ENCODE results near the gene SLC45A1. TPM values are rescaled to one million over a fixed set of nuclear protein-coding genes. Genes with fewer than 3 reads are reported as not detected.

SLC45A1 gene
- total RNA-seq, 2 experiments from 2014 or later = 0.52 to 0.74 TPM

GRCh38 chr1:8313231-8313630 is 4.7 kb upstream of the SLC45A1 start:
- no peaks in the 10 kb centered on the region for H3K36me3 Mint-ChIP-seq (ENCODE audit: low read depth)
- intact Hi-C loops (cut with micrococcal nuclease) = no loop called here
- H3K4me1 Mint-ChIP-seq (ENCODE audit: low read depth) = peaks cover 5% of the 10 kb centered on the region
- DNase-seq = no peak
- H3K4me3 Mint-ChIP-seq = no peak overlapping the region
- CTCF ChIA-PET = interaction anchor here (5.5 kb wide), 1 partner anchor 298 kb away, joined by 54 read pairs; no protein-coding TSS in a partner anchor
- H3K27ac Mint-ChIP-seq = no peak overlapping the region
- no peaks in the 10 kb centered on the region for H3K9me3 Mint-ChIP-seq
- H3K27me3 Mint-ChIP-seq (ENCODE audit: low read depth) = peaks cover 15% of the 10 kb centered on the region

- peaks cover 9% of the 10 kb centered on the region for H3K4me1 Mint-ChIP-seq (ENCODE audit: low read depth)
- intact Hi-C loops (cut with micrococcal nuclease) = loop anchor here (1.0 kb wide), 2 partner anchors 283 to 299 kb away; no protein-coding TSS in a partner anchor
- CTCF ChIA-PET = interaction anchor here (0.8 to 5.5 kb wide), 10 partner anchors 32 to 332 kb away, joined by 3 to 54 read pairs (median 5); no protein-coding TSS in a partner anchor
- H3K36me3 Mint-ChIP-seq (ENCODE audit: low read depth) = no peaks in the 10 kb centered on the region
- H3K27ac Mint-ChIP-seq = no peak overlapping the region
- peak; percentile 70 for DNase-seq
- no peak overlapping the region for H3K4me3 Mint-ChIP-seq
- H3K9me3 Mint-ChIP-seq = no peaks in the 10 kb centered on the region
- H3K27me3 Mint-ChIP-seq (ENCODE audit: low read depth) = peaks cover 15% of the 10 kb centered on the region
These were observed 3.3 kb upstream of the SLC45A1 start for GRCh38 chr1:8314346-8315280.

DNA sequence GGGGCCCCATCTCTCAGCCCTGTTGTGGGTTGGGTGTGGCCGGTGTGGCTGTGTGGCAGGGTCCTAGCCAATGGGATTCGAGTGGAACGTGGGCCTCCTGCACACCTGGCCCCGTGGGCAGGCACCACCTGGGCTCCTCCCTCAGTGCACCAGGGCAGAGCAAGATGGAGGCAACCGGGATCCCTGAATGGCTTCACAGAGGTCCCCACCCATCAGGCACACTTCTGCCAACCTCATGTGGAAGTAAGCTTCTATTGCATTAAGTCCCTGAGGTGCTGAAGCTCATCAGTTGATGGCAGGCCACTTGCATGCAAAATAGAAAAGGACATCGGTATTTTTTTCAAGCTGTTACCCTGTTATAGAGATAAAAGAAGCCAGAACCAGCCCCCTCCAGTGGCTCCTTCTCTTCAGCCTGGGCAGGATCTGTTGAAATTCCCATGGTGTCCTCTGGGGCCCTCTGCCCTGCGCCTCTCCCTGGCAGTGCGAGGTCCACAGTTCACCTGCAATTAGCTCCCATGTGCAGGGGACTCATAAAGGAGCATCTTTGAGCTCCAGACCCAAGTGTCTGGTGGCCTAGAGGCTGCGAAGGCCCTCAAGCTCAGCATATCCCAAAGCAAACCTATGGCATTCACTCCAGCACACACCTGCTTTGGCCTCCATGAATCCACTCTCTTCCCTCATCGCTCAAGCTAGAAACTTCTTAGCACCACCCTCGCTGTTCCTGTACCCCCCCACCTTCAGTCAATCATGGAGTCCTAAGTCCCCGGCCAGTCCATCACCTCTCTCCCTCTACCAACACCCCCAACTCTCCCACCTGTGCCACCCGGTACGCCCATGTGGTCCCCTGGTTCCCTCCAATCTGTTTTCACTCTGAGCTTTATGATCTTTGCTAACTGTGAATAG is 2.1 kb upstream of the SLC45A1 start:
- intact Hi-C loops (cut with micrococcal nuclease) = no loop called here
- Mint-ChIP-seq H3K27me3 (ENCODE audit: low read depth) (peaks cover 15% of the 10 kb centered on the region), H3K4me1 (ENCODE audit: low read depth) (peaks cover 9% of the 10 kb centered on the region), H3K4me3 (no peak overlapping the region), H3K36me3 (ENCODE audit: low read depth) (no peaks in the 10 kb centered on the region), H3K9me3 (no peaks in the 10 kb centered on the region), H3K27ac (no peak overlapping the region)
- CTCF ChIA-PET = interaction anchor here (0.6 to 5.5 kb wide), 7 partner anchors 33 to 305 kb away, joined by 3 to 54 read pairs (median 11); no protein-coding TSS in a partner anchor
- no peak for DNase-seq

DNA sequence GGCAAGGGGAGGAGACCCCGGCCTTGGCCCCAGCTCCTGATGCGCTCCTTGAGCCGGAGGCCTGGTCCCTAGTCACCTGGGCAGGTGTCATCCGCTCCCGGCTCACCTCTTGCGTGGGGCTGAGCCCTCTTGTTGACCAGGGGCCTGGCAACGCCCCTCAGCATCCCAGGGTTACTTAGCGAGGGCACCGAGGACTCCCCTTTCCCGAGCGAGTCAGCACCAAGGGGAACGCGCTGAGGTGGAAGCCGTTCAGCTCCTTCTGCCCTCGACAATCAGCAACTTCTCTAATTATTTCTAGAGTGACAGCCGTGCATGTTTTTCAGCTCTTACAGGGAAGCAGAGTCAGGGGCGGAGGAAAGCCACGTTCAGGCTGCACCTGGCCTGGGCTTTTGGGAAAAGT is 522 bp downstream of the SLC45A1 start:
- H3K4me1 Mint-ChIP-seq (ENCODE audit: low read depth) = peaks cover 9% of the 10 kb centered on the region
- intact Hi-C loops (cut with micrococcal nuclease) = loop anchor here (1.0 kb wide), 1 partner anchor 292 kb away; the partner anchor contains the start of gene ERRFI1
- CTCF ChIA-PET = interaction anchor here (0.6 to 1.9 kb wide), 4 partner anchors 11 to 303 kb away, joined by 3 to 7 read pairs (median 4); no protein-coding TSS in a partner anchor
- DNase-seq = peak; percentile 17
- H3K36me3 Mint-ChIP-seq (ENCODE audit: low read depth) = no peaks in the 10 kb centered on the region
- peak overlapping the region; percentile 61 for H3K4me3 Mint-ChIP-seq
- no peaks in the 10 kb centered on the region for H3K9me3 Mint-ChIP-seq
- peaks cover 15% of the 10 kb centered on the region for H3K27me3 Mint-ChIP-seq (ENCODE audit: low read depth)
- H3K27ac Mint-ChIP-seq = no peak overlapping the region

DNA sequence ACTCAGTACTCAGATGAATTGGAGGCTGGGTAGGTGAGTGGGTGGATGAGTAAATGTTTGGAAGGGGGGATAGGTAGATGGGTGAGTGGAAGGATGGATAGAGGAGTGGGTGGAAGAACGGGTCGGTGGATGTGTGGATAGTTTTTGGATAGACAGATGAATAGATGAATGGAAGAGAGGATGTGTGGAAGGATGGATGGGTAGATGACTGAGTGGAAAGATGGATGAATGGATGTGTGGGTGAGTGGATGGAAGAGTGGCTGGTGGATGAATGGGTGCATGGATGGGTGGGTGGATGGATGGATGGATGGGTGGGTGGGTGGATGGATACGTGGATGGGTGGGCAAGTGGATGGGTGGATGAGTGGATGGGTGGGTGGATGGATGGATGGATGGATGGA is 3.7 kb downstream of the SLC45A1 start:
- DNase-seq = no peak
- Mint-ChIP-seq H3K27ac (no peak overlapping the region), H3K9me3 (no peaks in the 10 kb centered on the region), H3K27me3 (ENCODE audit: low read depth) (no peaks in the 10 kb centered on the region), H3K4me3 (no peak overlapping the region), H3K36me3 (ENCODE audit: low read depth) (no peaks in the 10 kb centered on the region), H3K4me1 (ENCODE audit: low read depth) (peaks cover 6% of the 10 kb centered on the region)
- CTCF ChIA-PET = no interaction called here
- intact Hi-C loops (cut with micrococcal nuclease) = no loop called here

- H3K27ac Mint-ChIP-seq = no peak overlapping the region
- H3K9me3 Mint-ChIP-seq = no peaks in the 10 kb centered on the region
- H3K36me3 Mint-ChIP-seq (ENCODE audit: low read depth) = no peaks in the 10 kb centered on the region
- DNase-seq = no peak
- CTCF ChIA-PET = no interaction called here
- intact Hi-C loops (cut with micrococcal nuclease) = no loop called here
- no peaks in the 10 kb centered on the region for H3K27me3 Mint-ChIP-seq (ENCODE audit: low read depth)
- H3K4me3 Mint-ChIP-seq = no peak overlapping the region
- H3K4me1 Mint-ChIP-seq (ENCODE audit: low read depth) = peaks cover 2% of the 10 kb centered on the region
These were observed 5.8 kb downstream of the SLC45A1 start for GRCh38 chr1:8323706-8324105.

- Mint-ChIP-seq H3K27me3 (ENCODE audit: low read depth) (no peaks in the 10 kb centered on the region), H3K27ac (no peak overlapping the region), H3K4me1 (ENCODE audit: low read depth) (no peaks in the 10 kb centered on the region), H3K36me3 (ENCODE audit: low read depth) (no peaks in the 10 kb centered on the region), H3K9me3 (no peaks in the 10 kb centered on the region), H3K4me3 (no peak overlapping the region)
- intact Hi-C loops (cut with micrococcal nuclease) = no loop called here
- no peak for DNase-seq
- CTCF ChIA-PET = interaction anchor here (1.2 kb wide), 1 partner anchor 309 kb away, joined by 3 read pairs; no protein-coding TSS in a partner anchor
These were observed 6.4 kb downstream of the SLC45A1 start for GRCh38 chr1:8324176-8324810.

GRCh38 chr1:8325771-8326170 is 7.9 kb downstream of the SLC45A1 start:
- H3K4me1 Mint-ChIP-seq (ENCODE audit: low read depth) = no peaks in the 10 kb centered on the region
- H3K9me3 Mint-ChIP-seq = no peaks in the 10 kb centered on the region
- no peak overlapping the region for H3K4me3 Mint-ChIP-seq
- intact Hi-C loops (cut with micrococcal nuclease) = no loop called here
- no peak overlapping the region for H3K27ac Mint-ChIP-seq
- no peak for DNase-seq
- no peaks in the 10 kb centered on the region for H3K36me3 Mint-ChIP-seq (ENCODE audit: low read depth)
- no peaks in the 10 kb centered on the region for H3K27me3 Mint-ChIP-seq (ENCODE audit: low read depth)
- CTCF ChIA-PET = no interaction called here

DNA sequence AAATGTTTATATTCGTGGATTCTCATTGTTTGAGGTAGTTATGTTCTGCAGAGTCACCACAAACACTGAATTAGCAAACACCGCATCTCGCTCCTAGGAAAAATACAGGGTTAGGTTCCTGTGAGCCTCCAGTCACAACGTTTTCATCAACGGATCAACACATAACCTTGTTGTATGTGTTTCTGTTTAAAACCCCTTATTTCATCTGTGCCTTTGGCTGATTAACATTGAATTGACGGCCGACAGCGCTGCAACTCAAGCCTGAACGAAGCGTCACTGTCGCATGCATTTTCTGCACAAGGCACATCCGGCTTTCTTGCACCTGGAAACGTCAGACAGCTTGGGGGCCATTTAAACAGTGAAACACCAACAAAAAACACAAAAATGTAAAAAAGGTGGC is 8.4 kb downstream of the SLC45A1 start:
- Mint-ChIP-seq H3K4me1 (ENCODE audit: low read depth) (no peaks in the 10 kb centered on the region), H3K27me3 (ENCODE audit: low read depth) (no peaks in the 10 kb centered on the region), H3K4me3 (no peak overlapping the region), H3K36me3 (ENCODE audit: low read depth) (no peaks in the 10 kb centered on the region), H3K9me3 (no peaks in the 10 kb centered on the region), H3K27ac (no peak overlapping the region)
- DNase-seq = no peak
- intact Hi-C loops (cut with micrococcal nuclease) = no loop called here
- CTCF ChIA-PET = no interaction called here

DNA sequence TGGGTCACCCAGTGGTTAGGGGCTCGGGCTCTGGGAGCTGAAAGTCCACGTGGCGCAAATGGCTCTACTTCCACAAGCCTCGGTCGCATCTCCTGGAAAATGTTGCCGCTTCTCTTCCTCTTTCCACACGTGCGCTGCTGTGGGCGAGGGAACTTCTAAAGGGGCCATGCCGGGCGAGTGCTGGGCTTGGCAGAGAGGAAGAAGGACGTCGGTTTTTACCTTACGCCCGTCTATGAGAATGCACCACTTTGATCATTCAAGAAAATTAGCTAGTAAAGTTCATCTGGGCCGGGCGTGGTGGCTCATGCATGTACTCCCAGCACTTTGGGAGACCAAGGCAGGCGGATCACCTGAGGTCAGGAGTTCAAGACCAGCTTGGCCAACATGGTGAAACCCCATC is 10.4 kb downstream of the SLC45A1 start:
- no peak for DNase-seq
- H3K27ac Mint-ChIP-seq = no peak overlapping the region
- CTCF ChIA-PET = interaction anchor here (1.0 kb wide), 1 partner anchor 313 kb away, joined by 3 read pairs; no protein-coding TSS in a partner anchor
- no peaks in the 10 kb centered on the region for H3K9me3 Mint-ChIP-seq
- intact Hi-C loops (cut with micrococcal nuclease) = no loop called here
- no peaks in the 10 kb centered on the region for H3K4me1 Mint-ChIP-seq (ENCODE audit: low read depth)
- H3K4me3 Mint-ChIP-seq = no peak overlapping the region
- no peaks in the 10 kb centered on the region for H3K36me3 Mint-ChIP-seq (ENCODE audit: low read depth)
- no peaks in the 10 kb centered on the region for H3K27me3 Mint-ChIP-seq (ENCODE audit: low read depth)

DNA sequence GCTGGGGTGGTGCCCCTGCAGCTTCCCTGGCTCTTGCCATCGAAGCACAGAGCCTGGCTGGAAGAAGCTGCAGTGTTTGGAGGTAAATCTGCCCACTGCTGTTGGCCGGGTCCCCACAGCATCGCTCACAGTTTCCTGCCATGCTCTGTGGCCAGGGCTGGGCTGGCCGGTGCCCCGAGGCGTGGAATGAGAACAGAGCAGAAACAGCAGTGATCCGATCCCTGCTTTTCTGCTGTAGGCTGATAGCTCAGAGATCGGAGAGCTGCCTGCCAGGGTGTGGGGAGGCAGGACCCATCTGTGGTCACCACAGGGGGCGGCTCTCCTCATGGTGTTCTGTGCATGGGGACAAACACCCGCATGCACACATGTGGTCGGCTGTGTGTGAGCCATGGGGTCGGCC is 11.5 kb downstream of the SLC45A1 start:
- Mint-ChIP-seq H3K36me3 (ENCODE audit: low read depth) (no peaks in the 10 kb centered on the region), H3K4me1 (ENCODE audit: low read depth) (no peaks in the 10 kb centered on the region), H3K9me3 (no peaks in the 10 kb centered on the region), H3K4me3 (no peak overlapping the region), H3K27ac (no peak overlapping the region), H3K27me3 (ENCODE audit: low read depth) (no peaks in the 10 kb centered on the region)
- DNase-seq = no peak
- intact Hi-C loops (cut with micrococcal nuclease) = no loop called here
- CTCF ChIA-PET = no interaction called here

- CTCF ChIA-PET = no interaction called here
- DNase-seq = no peak
These were observed 11.9 kb downstream of the SLC45A1 start for GRCh38 chr1:8329858-8330257.

More at GRCh38 chr1:8329858-8330257, 11.9 kb downstream of the SLC45A1 start:
- Mint-ChIP-seq H3K4me3 (no peak overlapping the region), H3K27ac (no peak overlapping the region), H3K36me3 (ENCODE audit: low read depth) (no peaks in the 10 kb centered on the region), H3K4me1 (ENCODE audit: low read depth) (no peaks in the 10 kb centered on the region), H3K9me3 (no peaks in the 10 kb centered on the region), H3K27me3 (ENCODE audit: low read depth) (no peaks in the 10 kb centered on the region)
- intact Hi-C loops (cut with micrococcal nuclease) = no loop called here
